G401.6 (cell line): ENCODE results near the gene CR1.
"Not testable (repeated sequence)": the region's sequence is repeated elsewhere in the genome, so short reads cannot be mapped to it uniquely, and the experiment has no call there.

ENCODE experiments used
- FAIRE-seq: peaks from 2 replicates; lab custom pipeline; 2012; peaks lifted over from hg19 to GRCh38; lab: Jason Lieb, UNC

CR1 gene

GRCh38 chr1:207495801-207496792 lies at the start of gene CR1:
CR1 (plus strand) TSS chr1:207496157; CDS start chr1:207496268, 111 bp downstream.
- FAIRE-seq, result no peak

- FAIRE-seq, result no peak
Observed at GRCh38 chr1:207453710-207454045, 42.3 kb upstream of the CR1 start.

- no peak for FAIRE-seq
Observed at GRCh38 chr1:207454046-207454964, 41.7 kb upstream of the CR1 start, which contains the start of gene CR2. CR2 (plus strand) TSS chr1:207454328; CDS start chr1:207454419, 91 bp downstream.

- FAIRE-seq, result no peak
Observed at GRCh38 chr1:207455183-207455754, 40.7 kb upstream of the CR1 start.

GRCh38 chr1:207458414-207458813 lies 37.5 kb upstream of the CR1 start:
- FAIRE-seq, result no peak

GRCh38 chr1:207459008-207459407 lies 36.9 kb upstream of the CR1 start:
- no peak for FAIRE-seq

GRCh38 chr1:207461649-207462048 lies 34.3 kb upstream of the CR1 start:
- no peak for FAIRE-seq

- FAIRE-seq, result no peak
Observed at GRCh38 chr1:207462535-207462934, 33.4 kb upstream of the CR1 start.

- no peak for FAIRE-seq
Observed at GRCh38 chr1:207463021-207463420, 32.9 kb upstream of the CR1 start.

GRCh38 chr1:207463571-207463970 lies 32.4 kb upstream of the CR1 start:
- FAIRE-seq, result no peak

- FAIRE-seq, result no peak
Observed at GRCh38 chr1:207470927-207471326, 25.0 kb upstream of the CR1 start.

GRCh38 chr1:207474210-207474609 lies 21.7 kb upstream of the CR1 start:
- no peak for FAIRE-seq

- FAIRE-seq, result no peak
Observed at GRCh38 chr1:207486198-207486597, 9.8 kb upstream of the CR1 start.

GRCh38 chr1:207487636-207488035 lies 8.3 kb upstream of the CR1 start:
- no peak for FAIRE-seq

GRCh38 chr1:207493212-207493611 lies 2.7 kb upstream of the CR1 start:
- FAIRE-seq, result no peak

- FAIRE-seq, result no peak
Observed at GRCh38 chr1:207494171-207494570, 1.8 kb upstream of the CR1 start.

GRCh38 chr1:207495281-207495680 lies 676 bp upstream of the CR1 start:
- FAIRE-seq, result not testable (repeated sequence)

GRCh38 chr1:207497941-207498340 lies 2.0 kb downstream of the CR1 start:
- no peak for FAIRE-seq

GRCh38 chr1:207499573-207499972 lies 3.6 kb downstream of the CR1 start:
- no peak for FAIRE-seq

- no peak for FAIRE-seq
Observed at GRCh38 chr1:207500306-207500705, 4.3 kb downstream of the CR1 start.

GRCh38 chr1:207501071-207501470 lies 5.1 kb downstream of the CR1 start:
- no peak for FAIRE-seq

GRCh38 chr1:207502726-207503125 lies 6.8 kb downstream of the CR1 start:
- no peak for FAIRE-seq

GRCh38 chr1:207503950-207504349 lies 8.0 kb downstream of the CR1 start:
- FAIRE-seq, result no peak
